ENCODE measurements around the gene DRD4.
"Not testable (repeated sequence)": the region's sequence is repeated elsewhere in the genome, so short reads cannot be mapped to it uniquely, and the experiment has no call there.

The DRD4 gene

GRCh38 chr11:679271-680207, 42.5 kb downstream of the DRD4 start:
- DNase-seq (ENCODE audit: low read depth in 2 of 2): no peak

- no peak for DNase-seq (ENCODE audit: low read depth in 2 of 2)
Measured at GRCh38 chr11:680476-680875, 43.4 kb downstream of the DRD4 start.

- DNase-seq (ENCODE audit: low read depth in 2 of 2): no peak
Measured at GRCh38 chr11:680970-681369, 43.9 kb downstream of the DRD4 start.

- no peak for DNase-seq (ENCODE audit: low read depth in 2 of 2)
Measured at GRCh38 chr11:686451-687243, 49.6 kb downstream of the DRD4 start.

GRCh38 chr11:687751-688150, 50.7 kb downstream of the DRD4 start:
- DNase-seq (ENCODE audit: low read depth in 2 of 2): no peak

- DNase-seq (ENCODE audit: low read depth in 2 of 2): no peak
Measured at GRCh38 chr11:688681-689080, 51.6 kb downstream of the DRD4 start.

- DNase-seq (ENCODE audit: low read depth in 2 of 2): no peak
Measured at GRCh38 chr11:689625-690024, 52.6 kb downstream of the DRD4 start.

GRCh38 chr11:690244-690643, 53.2 kb downstream of the DRD4 start:
- not testable (repeated sequence) for DNase-seq (ENCODE audit: low read depth in 2 of 2)

Measured in stimulated activated CD4-positive, alpha-beta T cell treated with anti-CD3 and anti-CD28 coated beads, Interleukin-12 subunit alpha, Interleukin-12 subunit beta, amount 100 ng/mL, for 24 hours (primary cell).